Smooth muscle cell of bladder (primary cell): Measurements from ENCODE around the gene ANKRD17. TPM values are rescaled to one million over a fixed set of nuclear protein-coding genes. Genes with fewer than 3 reads are reported as not detected.

Experiments
- total RNA-seq: library from RNA; depleted of rRNA; stranded (reverse); fragments of >200 nt; gene quantifications from 2 replicates; pipeline ENCODE4 v1.2.3, GENCODE V29; 2014

The ANKRD17 gene, protein sequence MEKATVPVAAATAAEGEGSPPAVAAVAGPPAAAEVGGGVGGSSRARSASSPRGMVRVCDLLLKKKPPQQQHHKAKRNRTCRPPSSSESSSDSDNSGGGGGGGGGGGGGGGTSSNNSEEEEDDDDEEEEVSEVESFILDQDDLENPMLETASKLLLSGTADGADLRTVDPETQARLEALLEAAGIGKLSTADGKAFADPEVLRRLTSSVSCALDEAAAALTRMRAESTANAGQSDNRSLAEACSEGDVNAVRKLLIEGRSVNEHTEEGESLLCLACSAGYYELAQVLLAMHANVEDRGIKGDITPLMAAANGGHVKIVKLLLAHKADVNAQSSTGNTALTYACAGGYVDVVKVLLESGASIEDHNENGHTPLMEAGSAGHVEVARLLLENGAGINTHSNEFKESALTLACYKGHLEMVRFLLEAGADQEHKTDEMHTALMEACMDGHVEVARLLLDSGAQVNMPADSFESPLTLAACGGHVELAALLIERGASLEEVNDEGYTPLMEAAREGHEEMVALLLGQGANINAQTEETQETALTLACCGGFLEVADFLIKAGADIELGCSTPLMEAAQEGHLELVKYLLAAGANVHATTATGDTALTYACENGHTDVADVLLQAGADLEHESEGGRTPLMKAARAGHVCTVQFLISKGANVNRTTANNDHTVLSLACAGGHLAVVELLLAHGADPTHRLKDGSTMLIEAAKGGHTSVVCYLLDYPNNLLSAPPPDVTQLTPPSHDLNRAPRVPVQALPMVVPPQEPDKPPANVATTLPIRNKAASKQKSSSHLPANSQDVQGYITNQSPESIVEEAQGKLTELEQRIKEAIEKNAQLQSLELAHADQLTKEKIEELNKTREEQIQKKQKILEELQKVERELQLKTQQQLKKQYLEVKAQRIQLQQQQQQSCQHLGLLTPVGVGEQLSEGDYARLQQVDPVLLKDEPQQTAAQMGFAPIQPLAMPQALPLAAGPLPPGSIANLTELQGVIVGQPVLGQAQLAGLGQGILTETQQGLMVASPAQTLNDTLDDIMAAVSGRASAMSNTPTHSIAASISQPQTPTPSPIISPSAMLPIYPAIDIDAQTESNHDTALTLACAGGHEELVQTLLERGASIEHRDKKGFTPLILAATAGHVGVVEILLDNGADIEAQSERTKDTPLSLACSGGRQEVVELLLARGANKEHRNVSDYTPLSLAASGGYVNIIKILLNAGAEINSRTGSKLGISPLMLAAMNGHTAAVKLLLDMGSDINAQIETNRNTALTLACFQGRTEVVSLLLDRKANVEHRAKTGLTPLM (N-terminal part only)
- 35.0 and 42.2 TPM in 2 replicates for total RNA-seq

GRCh38 chr4:73258686-73259570 lies at the start of gene ANKRD17:
Gene ANKRD17, minus strand, starts transcription at chr4:73258798. Its CDS starts 130 bp downstream, at chr4:73258668.

GRCh38 chr4:73069338-73070073 lies 189.1 kb downstream of the ANKRD17 start, which contains the start of gene COX18:
Gene COX18, minus strand, starts transcription at chr4:73069716. Its CDS starts 67 bp downstream, at chr4:73069649.

Other genes starting within 250 kb of the ANKRD17 start
- 17.6 and 19.1 TPM in 2 replicates for gene COX18, start 189.1 kb downstream of the ANKRD17 start, total RNA-seq
- 0.09 and 0.14 TPM in 2 replicates for gene ALB, start 145.5 kb upstream of the ANKRD17 start, total RNA-seq
- 0.55 and 0.85 TPM in 2 replicates for gene AFP, start 177.4 kb upstream of the ANKRD17 start, total RNA-seq
- not detected in 2 replicates for gene AFM, start 222.9 kb upstream of the ANKRD17 start, total RNA-seq